GM21717 (cell line): ENCODE results near the gene TMEM30B.

Source experiments
- ATAC-seq: cut with Tn5 transposase; IDR thresholded peaks from one replicate; pipeline ENCODE4 v1.9.1; 2021; ENCODE audit warnings: mild to moderate bottlenecking, moderate library complexity; ENCODE audit not compliant: unreplicated experiment

TMEM30B gene

GRCh38 chr14:61238611-61239245, 42.4 kb downstream of the TMEM30B start:
- no peak for ATAC-seq

GRCh38 chr14:61234215-61234916, 46.8 kb downstream of the TMEM30B start:
- ATAC-seq, result no peak

GRCh38 chr14:61233436-61233956, 47.6 kb downstream of the TMEM30B start:
- no peak for ATAC-seq

GRCh38 chr14:61231810-61232209, 49.3 kb downstream of the TMEM30B start:
- no peak for ATAC-seq

GRCh38 chr14:61229981-61230380, 51.2 kb downstream of the TMEM30B start:
- ATAC-seq, result no peak

GRCh38 chr14:61229475-61229888, 51.7 kb downstream of the TMEM30B start:
- no peak for ATAC-seq

GRCh38 chr14:61227884-61228591, 53.1 kb downstream of the TMEM30B start:
- ATAC-seq, result no peak
